Parathyroid adenoma (tissue), 2 donors: ENCODE data around the gene C5orf46.

ENCODE experiments used
- H2AFZ ChIP-seq: fragments of 300-600 bp; sonication (generic); one replicate; pipeline ENCODE4 v1.7.0; 2017; ENCODE audit warnings: antibody characterized with exemption, mild to moderate bottlenecking
- H3K27ac ChIP-seq: fragments of 300-600 bp; sonication (generic); one replicate; pipeline ENCODE4 v1.7.0; 2017
- H3K27me3 ChIP-seq: fragments of 300-600 bp; sonication (generic); one replicate; pipeline ENCODE4 v1.7.0; 2017; ENCODE audit warnings: low read length; ENCODE audit not compliant: control insufficient read depth, insufficient read depth
- H3K36me3 ChIP-seq: fragments of 300-600 bp; sonication (generic); one replicate; pipeline ENCODE4 v1.7.0; 2017; ENCODE audit warnings: low read length; ENCODE audit not compliant: control insufficient read depth, insufficient read depth
- H3K4me1 ChIP-seq: fragments of 300-600 bp; sonication (generic); one replicate; pipeline ENCODE4 v1.7.0; 2017; ENCODE audit warnings: control low read depth
- H3K4me2 ChIP-seq: fragments of 300-600 bp; sonication (generic); one replicate; pipeline ENCODE4 v1.7.0; 2017; ENCODE audit warnings: low read length
- H3K4me3 ChIP-seq: fragments of 300-600 bp; sonication (generic); one replicate; pipeline ENCODE4 v1.7.0; 2017; ENCODE audit warnings: low read depth, low read length
- H3K79me2 ChIP-seq: fragments of 300-600 bp; sonication (generic); one replicate; pipeline ENCODE4 v1.7.0; 2017; ENCODE audit warnings: control low read depth
- H3K9ac ChIP-seq: fragments of 300-600 bp; sonication (generic); one replicate; pipeline ENCODE4 v1.7.0; 2017; ENCODE audit warnings: mild to moderate bottlenecking
- H3K9me3 ChIP-seq: fragments of 300-600 bp; sonication (generic); one replicate; pipeline ENCODE4 v1.7.0; 2017; ENCODE audit warnings: low read length; ENCODE audit not compliant: control insufficient read depth
- TF ChIP-seq, protein P1 (sequence below): fragments of 300-600 bp; sonication (generic); IDR thresholded peaks from one replicate; pipeline ENCODE4 v1.7.0; 2017; ENCODE audit warnings: antibody characterized with exemption, mild to moderate bottlenecking
- donor health status: primary hyperparathyroidism.

C5orf46 gene

DNA sequence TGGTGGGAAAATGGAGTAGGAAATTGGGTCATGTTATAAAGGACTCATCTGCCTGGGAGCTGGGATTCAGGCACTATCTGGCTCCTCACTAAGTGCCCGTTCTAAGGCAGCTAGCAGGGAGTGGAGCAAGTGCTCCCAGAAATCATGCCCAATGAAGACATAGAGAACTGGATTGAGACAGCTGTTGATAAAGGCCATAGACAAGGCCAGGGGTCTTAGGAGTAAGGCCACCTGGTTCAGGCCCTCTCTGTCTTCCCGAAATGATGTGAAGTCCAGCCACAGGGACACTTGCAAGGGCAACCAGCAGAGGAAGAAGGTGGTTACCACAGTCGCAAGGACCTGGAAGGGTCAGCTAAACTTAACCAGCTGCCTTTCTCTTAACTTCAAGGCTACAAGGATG, 54.8 kb downstream of the C5orf46 start:
- Histone ChIP-seq H3K9me3 (no peaks in the 10 kb centered on the region), H3K36me3 (no peaks in the 10 kb centered on the region), H3K27me3 (no peaks in the 10 kb centered on the region), H3K4me1 (no peaks in the 10 kb centered on the region), H3K4me3 (no peak overlapping the region), H3K79me2 (no peaks in the 10 kb centered on the region), H3K27ac (no peak overlapping the region), H2AFZ (no peak overlapping the region), H3K9ac (no peak overlapping the region), H3K4me2 (no peak overlapping the region)
- TF ChIP-seq, protein P1, sequence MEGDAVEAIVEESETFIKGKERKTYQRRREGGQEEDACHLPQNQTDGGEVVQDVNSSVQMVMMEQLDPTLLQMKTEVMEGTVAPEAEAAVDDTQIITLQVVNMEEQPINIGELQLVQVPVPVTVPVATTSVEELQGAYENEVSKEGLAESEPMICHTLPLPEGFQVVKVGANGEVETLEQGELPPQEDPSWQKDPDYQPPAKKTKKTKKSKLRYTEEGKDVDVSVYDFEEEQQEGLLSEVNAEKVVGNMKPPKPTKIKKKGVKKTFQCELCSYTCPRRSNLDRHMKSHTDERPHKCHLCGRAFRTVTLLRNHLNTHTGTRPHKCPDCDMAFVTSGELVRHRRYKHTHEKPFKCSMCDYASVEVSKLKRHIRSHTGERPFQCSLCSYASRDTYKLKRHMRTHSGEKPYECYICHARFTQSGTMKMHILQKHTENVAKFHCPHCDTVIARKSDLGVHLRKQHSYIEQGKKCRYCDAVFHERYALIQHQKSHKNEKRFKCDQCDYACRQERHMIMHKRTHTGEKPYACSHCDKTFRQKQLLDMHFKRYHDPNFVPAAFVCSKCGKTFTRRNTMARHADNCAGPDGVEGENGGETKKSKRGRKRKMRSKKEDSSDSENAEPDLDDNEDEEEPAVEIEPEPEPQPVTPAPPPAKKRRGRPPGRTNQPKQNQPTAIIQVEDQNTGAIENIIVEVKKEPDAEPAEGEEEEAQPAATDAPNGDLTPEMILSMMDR: no peak

DNA sequence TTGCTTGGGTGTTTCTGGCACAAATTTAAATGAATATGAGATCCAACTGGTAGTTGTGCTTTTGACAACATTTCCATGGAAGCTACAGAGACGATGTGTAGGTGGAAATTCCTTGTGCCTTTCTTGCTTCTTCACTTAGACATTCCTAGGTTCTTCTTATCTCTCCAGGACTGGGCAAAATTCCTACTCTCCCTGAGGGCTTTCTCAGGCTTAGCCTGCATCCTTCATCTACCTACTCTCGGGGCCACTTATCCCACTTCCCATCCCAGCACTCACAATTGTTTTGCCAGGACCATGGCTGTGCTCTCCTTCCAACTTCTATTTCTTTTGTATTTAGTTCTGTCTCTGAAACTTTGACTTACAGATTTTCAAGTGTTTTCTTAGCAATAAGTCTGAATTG, 57.1 kb downstream of the C5orf46 start:
- TF ChIP-seq, protein P1: no peak
- Histone ChIP-seq H3K79me2 (no peaks in the 10 kb centered on the region), H3K9ac (no peak overlapping the region), H3K27ac (no peak overlapping the region), H3K4me2 (no peak overlapping the region), H3K36me3 (no peaks in the 10 kb centered on the region), H3K9me3 (no peaks in the 10 kb centered on the region), H3K4me3 (no peak overlapping the region), H3K27me3 (no peaks in the 10 kb centered on the region), H3K4me1 (no peaks in the 10 kb centered on the region), H2AFZ (no peak overlapping the region)

DNA sequence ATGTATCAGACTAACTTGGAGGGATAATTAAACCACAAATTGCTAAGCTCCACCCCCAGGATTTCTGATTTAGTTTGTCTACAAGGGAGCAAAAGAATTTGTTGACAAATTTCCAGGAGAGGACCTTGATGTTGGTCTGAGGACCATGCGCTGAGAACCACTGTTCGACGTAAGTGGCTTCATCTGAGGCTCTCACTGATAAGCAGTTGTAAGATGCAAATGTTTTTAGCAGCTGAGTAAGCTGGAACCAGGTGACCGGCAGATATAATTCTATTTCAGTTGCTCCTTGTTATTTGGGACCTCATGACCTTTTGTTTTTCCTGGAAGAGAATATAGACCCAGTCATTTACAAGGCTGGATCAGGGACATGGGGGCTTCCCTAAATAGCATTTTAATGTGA, 60.7 kb downstream of the C5orf46 start:
- Histone ChIP-seq H3K27me3 (no peaks in the 10 kb centered on the region), H3K27ac (no peak overlapping the region), H3K79me2 (no peaks in the 10 kb centered on the region), H3K4me1 (no peaks in the 10 kb centered on the region), H2AFZ (no peak overlapping the region), H3K4me2 (no peak overlapping the region), H3K4me3 (no peak overlapping the region), H3K9me3 (no peaks in the 10 kb centered on the region), H3K36me3 (no peaks in the 10 kb centered on the region), H3K9ac (no peak overlapping the region)
- TF ChIP-seq, protein P1: no peak

DNA sequence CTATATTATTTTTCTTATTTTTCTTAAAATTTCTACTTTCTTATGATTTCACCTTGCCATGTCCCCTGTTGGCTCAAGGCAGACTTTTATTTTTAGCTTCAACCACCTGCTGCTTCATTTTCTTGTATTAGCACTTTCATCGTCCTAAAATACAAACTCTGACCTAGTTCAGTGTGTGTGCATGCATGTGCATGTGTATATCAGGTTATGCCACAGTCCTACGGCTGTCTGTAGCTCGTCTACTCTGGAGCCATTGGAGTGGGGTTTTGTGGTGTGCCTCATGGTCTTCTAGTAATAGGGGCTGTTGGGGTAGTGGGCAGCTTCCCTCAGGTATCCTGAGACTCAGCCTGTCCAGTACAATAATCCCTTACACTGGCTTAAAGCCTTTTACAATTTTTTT, 61.5 kb downstream of the C5orf46 start:
- Histone ChIP-seq H3K9me3 (no peaks in the 10 kb centered on the region), H3K79me2 (no peaks in the 10 kb centered on the region), H3K27me3 (no peaks in the 10 kb centered on the region), H3K4me3 (no peak overlapping the region), H3K4me2 (no peak overlapping the region), H2AFZ (no peak overlapping the region), H3K27ac (no peak overlapping the region), H3K4me1 (no peaks in the 10 kb centered on the region), H3K36me3 (no peaks in the 10 kb centered on the region), H3K9ac (no peak overlapping the region)
- TF ChIP-seq, protein P1: no peak

DNA sequence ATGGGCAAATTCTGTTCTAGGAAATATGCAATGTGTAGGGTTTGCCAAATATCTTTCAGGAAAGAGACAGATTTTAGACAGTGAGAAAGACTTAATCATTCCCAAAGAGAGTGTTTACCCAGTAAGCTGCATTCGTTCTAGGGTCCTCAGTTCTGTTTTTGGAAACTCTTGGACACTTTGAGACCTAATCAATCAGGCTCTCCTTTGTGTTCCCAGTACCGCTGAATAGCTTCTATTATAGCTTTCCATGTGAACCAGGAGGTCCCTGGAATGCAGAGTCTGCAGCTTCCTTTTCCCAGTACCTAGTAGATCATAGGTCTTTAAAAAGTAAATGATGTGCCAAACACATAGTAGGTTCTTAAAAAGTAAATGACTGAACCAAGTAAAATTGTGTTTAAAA, 63.5 kb downstream of the C5orf46 start:
- no peaks in the 10 kb centered on the region for H3K27me3 ChIP-seq
- H2AFZ ChIP-seq: no peak overlapping the region
- TF ChIP-seq, protein P1: no peak
- no peaks in the 10 kb centered on the region for H3K79me2 ChIP-seq
- H3K4me3 ChIP-seq: no peak overlapping the region
- no peaks in the 10 kb centered on the region for H3K4me1 ChIP-seq
- no peak overlapping the region for H3K4me2 ChIP-seq
- no peaks in the 10 kb centered on the region for H3K9me3 ChIP-seq
- H3K9ac ChIP-seq: no peak overlapping the region
- H3K36me3 ChIP-seq: no peaks in the 10 kb centered on the region
- H3K27ac ChIP-seq: no peak overlapping the region
